ENCODE measurements around the gene ARL5A.

GRCh38 chr2:151827564-151828142 lies 568 bp downstream of the ARL5A start:
- TF ChIP-seq POLR2A (IDR thresholded peaks at IDR 0.05; ENCODE audit: low read depth) (no peak), CTCF (IDR thresholded peaks at IDR 0.05) (no peak)

All from esophagus muscularis mucosa (tissue), 3 donors.